Measurements from ENCODE around the gene TBXA2R.

The TBXA2R gene

DNA sequence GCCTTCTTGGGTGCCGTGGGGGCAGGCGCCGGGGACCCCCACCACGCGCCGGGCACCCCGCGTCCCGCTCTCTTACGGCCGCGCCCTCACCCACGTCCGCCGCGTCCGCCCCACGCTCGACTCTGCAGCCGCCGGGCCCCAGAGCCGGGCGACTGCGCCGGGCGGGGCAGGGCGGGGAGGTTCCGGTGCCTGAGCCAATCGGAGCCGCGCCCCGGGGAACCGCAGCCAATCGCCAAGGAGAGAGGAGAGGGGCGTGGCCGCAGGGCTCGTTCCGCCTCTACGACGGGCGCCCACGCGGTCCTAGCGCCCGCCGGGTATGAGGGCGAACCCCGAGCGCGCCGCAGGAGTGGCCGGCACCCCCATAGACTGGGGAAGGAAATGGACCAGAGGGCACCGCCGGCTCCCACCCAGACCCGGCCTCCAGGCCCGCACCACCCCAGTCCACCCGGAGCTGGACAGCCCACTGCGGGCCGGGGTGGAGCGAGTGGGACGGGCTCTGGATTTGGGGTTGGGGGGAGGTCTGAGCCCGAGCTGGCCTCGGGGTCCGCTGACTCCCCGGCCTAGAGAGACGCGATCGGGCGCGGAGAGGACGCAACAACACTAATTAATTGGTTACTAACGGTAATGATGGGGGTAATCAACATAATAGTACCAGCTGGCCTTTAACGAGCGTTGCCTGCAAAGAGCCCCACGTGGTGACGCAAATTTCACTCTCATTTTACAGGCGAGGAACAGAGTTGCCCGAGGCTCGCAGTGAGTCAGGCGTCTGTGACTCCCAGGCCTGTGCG is 49.0 kb downstream of the TBXA2R start, which contains the start of gene MFSD12:
Gene MFSD12 (minus strand): TSS at position 126 of the 788 bp plus-strand sequence. CDS start 183 bp downstream, outside the sequence.
- Histone ChIP-seq H3K27me3 (ENCODE audit: insufficient read depth, low read length, poor library complexity, severe bottlenecking) (no peaks in the 10 kb centered on the region), H4K20me1 (ENCODE audit: insufficient read depth, low read length, poor library complexity, severe bottlenecking) (peaks cover 10% of the 10 kb centered on the region), H3K79me2 (ENCODE audit: insufficient read depth, low read length) (peaks cover 30% of the 10 kb centered on the region; the same call in 1 of the 2 replicates), H3F3A (ENCODE audit: low read depth) (no peaks in the 10 kb centered on the region), H3K4me3 (ENCODE audit: low read length, poor library complexity, severe bottlenecking) (peak within 1 kb of the TSS; percentile 83), H3K9me2 (replicated peaks; ENCODE audit: low read depth, low read length) (no peaks in the 10 kb centered on the region), H3K9me3 (ENCODE audit: insufficient read depth, low read depth, low read length) (no peaks in the 10 kb centered on the region), H3K4me2 (ENCODE audit: low read depth, low read length, poor library complexity, severe bottlenecking) (peak within 1 kb of the TSS; percentile 80), H3K36me3 (ENCODE audit: insufficient read depth, low read length) (no peaks in the 10 kb centered on the region), H3K4me1 (ENCODE audit: insufficient read depth, low read length, poor library complexity, severe bottlenecking) (peaks cover 29% of the 10 kb centered on the region), H2AFZ (ENCODE audit: low read length) (peak within 1 kb of the TSS; percentile 86), H3K9ac (ENCODE audit: low read depth, low read length, poor library complexity, severe bottlenecking) (peak within 1 kb of the TSS; percentile 67)
- TF ChIP-seq EZH2phosphoT487 (IDR thresholded peaks at IDR 0.05; ENCODE audit: borderline replicate concordance): no peak
- TF ChIP-seq, protein P1, sequence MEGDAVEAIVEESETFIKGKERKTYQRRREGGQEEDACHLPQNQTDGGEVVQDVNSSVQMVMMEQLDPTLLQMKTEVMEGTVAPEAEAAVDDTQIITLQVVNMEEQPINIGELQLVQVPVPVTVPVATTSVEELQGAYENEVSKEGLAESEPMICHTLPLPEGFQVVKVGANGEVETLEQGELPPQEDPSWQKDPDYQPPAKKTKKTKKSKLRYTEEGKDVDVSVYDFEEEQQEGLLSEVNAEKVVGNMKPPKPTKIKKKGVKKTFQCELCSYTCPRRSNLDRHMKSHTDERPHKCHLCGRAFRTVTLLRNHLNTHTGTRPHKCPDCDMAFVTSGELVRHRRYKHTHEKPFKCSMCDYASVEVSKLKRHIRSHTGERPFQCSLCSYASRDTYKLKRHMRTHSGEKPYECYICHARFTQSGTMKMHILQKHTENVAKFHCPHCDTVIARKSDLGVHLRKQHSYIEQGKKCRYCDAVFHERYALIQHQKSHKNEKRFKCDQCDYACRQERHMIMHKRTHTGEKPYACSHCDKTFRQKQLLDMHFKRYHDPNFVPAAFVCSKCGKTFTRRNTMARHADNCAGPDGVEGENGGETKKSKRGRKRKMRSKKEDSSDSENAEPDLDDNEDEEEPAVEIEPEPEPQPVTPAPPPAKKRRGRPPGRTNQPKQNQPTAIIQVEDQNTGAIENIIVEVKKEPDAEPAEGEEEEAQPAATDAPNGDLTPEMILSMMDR (conservative IDR thresholded peaks at IDR 0.05; ENCODE audit: low read length): no peak

- no peaks in the 10 kb centered on the region for H3K27me3 ChIP-seq (ENCODE audit: insufficient read depth, low read length, poor library complexity, severe bottlenecking)
- H4K20me1 ChIP-seq (ENCODE audit: insufficient read depth, low read length, poor library complexity, severe bottlenecking): peaks cover 10% of the 10 kb centered on the region
- TF ChIP-seq EZH2phosphoT487 (IDR thresholded peaks at IDR 0.05; ENCODE audit: borderline replicate concordance): no peak
- TF ChIP-seq, protein P1 (conservative IDR thresholded peaks at IDR 0.05; ENCODE audit: low read length): no peak
- H3K36me3 ChIP-seq (ENCODE audit: insufficient read depth, low read length): no peaks in the 10 kb centered on the region
- peaks cover 32% of the 10 kb centered on the region; the same call in 1 of the 2 replicates for H3K79me2 ChIP-seq (ENCODE audit: insufficient read depth, low read length)
- H3F3A ChIP-seq (ENCODE audit: low read depth): no peaks in the 10 kb centered on the region
- no peaks in the 10 kb centered on the region for H3K9me2 ChIP-seq (replicated peaks; ENCODE audit: low read depth, low read length)
- H3K9ac ChIP-seq (ENCODE audit: low read depth, low read length, poor library complexity, severe bottlenecking): peak overlapping the region; percentile 67
- peak overlapping the region; percentile 45; the same call in 1 of the 2 replicates for H2AFZ ChIP-seq (ENCODE audit: low read length)
- H3K4me3 ChIP-seq (ENCODE audit: low read length, poor library complexity, severe bottlenecking): peak overlapping the region; percentile 83
- H3K4me2 ChIP-seq (ENCODE audit: low read depth, low read length, poor library complexity, severe bottlenecking): peak overlapping the region; percentile 80
- H3K4me1 ChIP-seq (ENCODE audit: insufficient read depth, low read length, poor library complexity, severe bottlenecking): peaks cover 29% of the 10 kb centered on the region
- H3K9me3 ChIP-seq (ENCODE audit: insufficient read depth, low read depth, low read length): no peaks in the 10 kb centered on the region
Measured at GRCh38 chr19:3556978-3557460, 49.7 kb downstream of the TBXA2R start.

DNA sequence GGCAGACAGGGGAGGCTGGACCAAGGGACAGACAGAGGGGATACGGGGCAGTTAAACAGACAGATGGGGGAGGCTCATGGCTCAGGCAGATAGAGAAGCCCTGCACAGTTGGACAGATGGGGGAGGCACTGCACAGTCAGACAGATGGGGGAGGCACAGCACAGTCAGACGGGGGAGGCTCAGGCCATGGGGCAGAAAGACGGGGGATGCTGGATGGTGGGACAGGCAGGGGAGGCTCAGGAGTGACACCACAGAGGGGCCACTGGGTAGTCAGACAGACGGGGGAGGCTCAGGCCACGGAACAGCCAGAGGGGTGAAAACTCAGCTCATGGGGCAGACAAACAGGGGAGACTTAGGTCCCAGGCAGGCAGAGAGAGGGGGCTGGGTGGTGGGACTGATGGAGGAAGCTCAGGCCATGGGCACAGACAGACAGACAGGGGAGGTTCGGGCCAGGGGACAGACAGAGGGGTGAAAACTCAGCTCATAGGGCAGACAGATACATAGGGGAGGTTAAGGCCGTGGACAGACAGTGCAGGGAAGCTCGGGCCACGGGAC is 50.2 kb downstream of the TBXA2R start:
- Histone ChIP-seq H3K4me2 (ENCODE audit: low read depth, low read length, poor library complexity, severe bottlenecking) (peak overlapping the region; percentile 80), H3K27me3 (ENCODE audit: insufficient read depth, low read length, poor library complexity, severe bottlenecking) (no peaks in the 10 kb centered on the region), H3F3A (ENCODE audit: low read depth) (no peaks in the 10 kb centered on the region), H3K4me3 (ENCODE audit: low read length, poor library complexity, severe bottlenecking) (peak overlapping the region; percentile 83), H3K9me2 (replicated peaks; ENCODE audit: low read depth, low read length) (no peaks in the 10 kb centered on the region), H3K79me2 (ENCODE audit: insufficient read depth, low read length) (peaks cover 32% of the 10 kb centered on the region; the same call in 1 of the 2 replicates), H3K4me1 (ENCODE audit: insufficient read depth, low read length, poor library complexity, severe bottlenecking) (peaks cover 29% of the 10 kb centered on the region), H4K20me1 (ENCODE audit: insufficient read depth, low read length, poor library complexity, severe bottlenecking) (peaks cover 10% of the 10 kb centered on the region), H3K36me3 (ENCODE audit: insufficient read depth, low read length) (no peaks in the 10 kb centered on the region), H2AFZ (ENCODE audit: low read length) (no peak overlapping the region), H3K9ac (ENCODE audit: low read depth, low read length, poor library complexity, severe bottlenecking) (peak overlapping the region; percentile 67), H3K9me3 (ENCODE audit: insufficient read depth, low read depth, low read length) (no peaks in the 10 kb centered on the region)
- TF ChIP-seq, protein P1 (conservative IDR thresholded peaks at IDR 0.05; ENCODE audit: low read length): no peak
- TF ChIP-seq EZH2phosphoT487 (IDR thresholded peaks at IDR 0.05; ENCODE audit: borderline replicate concordance): no peak

Data from Loucy (cell line).